Ovary (tissue), 9 donors: ENCODE results near the gene C19orf67. TPM values are rescaled to one million over a fixed set of nuclear protein-coding genes. Genes with fewer than 3 reads are reported as not detected.

ENCODE experiments used
- DNase-seq, 5 donors: peaks; one replicate each; pipeline ENCODE4 v3.0.0-alpha.2; 2019 to 2020
- H3K27ac ChIP-seq, 2 donors: fragments of 200-600 bp; one replicate each; pipeline versions ENCODE4 v1.5.1 to v1.8.0; 2019 to 2022
- H3K27me3 ChIP-seq: fragments of 200-600 bp; one replicate; pipeline ENCODE4 v1.8.0; 2022
- H3K36me3 ChIP-seq: fragments of 200-600 bp; sonication (generic); one replicate; pipeline ENCODE4 v1.5.1; 2019
- H3K4me1 ChIP-seq: one replicate; pipeline ENCODE4 v1.8.1; 2013; ENCODE audit warnings: mild to moderate bottlenecking, moderate library complexity; ENCODE audit not compliant: insufficient read depth
- H3K4me3 ChIP-seq: fragments of 200-600 bp; sonication (generic); one replicate; pipeline ENCODE4 v1.5.1; 2017
- H3K9me3 ChIP-seq, 2 donors: fragments of 200-600 bp in 1 of 2; sonication (generic) in 1 of 2; one replicate each; pipeline versions ENCODE4 v1.5.1 to v1.8.1; 2013 to 2019; ENCODE audit warnings: mild to moderate bottlenecking in 1 of 2, moderate library complexity in 1 of 2
- CTCF ChIP-seq, 3 donors: fragments of 450-650 bp in 2 of 3; fragments of 200-600 bp in 1 of 3; IDR thresholded peaks; one replicate each; pipeline versions ENCODE4 v1.5.1 to v1.8.0; 2016 to 2022; ENCODE audit warnings: antibody characterized with exemption in 3 of 3, mild to moderate bottlenecking in 1 of 3
- EP300 ChIP-seq: sonication (generic); formaldehyde crosslinking; IDR thresholded peaks from one replicate; pipeline ENCODE4 v1.6.1; 2017; ENCODE audit warnings: antibody characterized with exemption
- POLR2A ChIP-seq: fragments of 450-650 bp; IDR thresholded peaks from one replicate; pipeline ENCODE4 v1.6.1; 2017; ENCODE audit warnings: antibody characterized with exemption, mild to moderate bottlenecking, moderate library complexity
- WGBS, 3 donors: extraction: QIAGEN DNeasy Blood & Tissue Kit in 1 of 3; methylation state at CpG; one replicate each; pipeline versions ENCODE4 v1.1.5 to v1.1.7; 2013 to 2017; 5-methylcytosine and 5-hydroxymethylcytosine counted together
- intact Hi-C, 4 donors: fragments of 100-400 bp; cut with DNase I; formaldehyde crosslinking; loops; one replicate each; pipeline versions ENCODE4 v1.11.0 to v1.15.1; 2022 to 2023
- polyA plus RNA-seq, 2 donors: library from polyadenylated mRNA; stranded (reverse); fragments of 200-250 nt in 1 of 2; fragments of 350-450 nt in 1 of 2; fragmentation: Illumina TruSeq in 1 of 2; extraction: RNeasy Lipid Tissue Mini Kit (QIAGEN cat#74804) in 1 of 2; gene quantifications; one replicate each; pipeline ENCODE4 v1.2.3, GENCODE V29; 2013 to 2014
- total RNA-seq, 7 donors: library from RNA; depleted of rRNA in 2 of 7; stranded (reverse); fragments of >200 nt in 2 of 7; fragmentation: NEBNext Ultra II Directional in 3 of 7; extraction: Animal tissue kit (Norgen Biotek cat#: 25700) in 3 of 7; gene quantifications; one replicate each; pipeline versions ENCODE4 v1.1.0 to v1.2.4, GENCODE V29; 2016 to 2023
- donor health status: DM: no; HTN: no; CAD: no; lungs with moderate emphysema.
- donor health status: DM: no; HTN: no; CAD: no.
- donor health status: Bipolar disorder and iron deficiency.
- donor health status: DM: yes; HTN: yes; CAD: no.
- donor health status: DM: no; HTN: no; CAD: no.
- donor health status: DM: yes; HTN: yes; CAD: no.

Gene C19orf67
- total and polyA plus RNA-seq, 9 donors: 0.08 TPM; not detected in 8

DNA sequence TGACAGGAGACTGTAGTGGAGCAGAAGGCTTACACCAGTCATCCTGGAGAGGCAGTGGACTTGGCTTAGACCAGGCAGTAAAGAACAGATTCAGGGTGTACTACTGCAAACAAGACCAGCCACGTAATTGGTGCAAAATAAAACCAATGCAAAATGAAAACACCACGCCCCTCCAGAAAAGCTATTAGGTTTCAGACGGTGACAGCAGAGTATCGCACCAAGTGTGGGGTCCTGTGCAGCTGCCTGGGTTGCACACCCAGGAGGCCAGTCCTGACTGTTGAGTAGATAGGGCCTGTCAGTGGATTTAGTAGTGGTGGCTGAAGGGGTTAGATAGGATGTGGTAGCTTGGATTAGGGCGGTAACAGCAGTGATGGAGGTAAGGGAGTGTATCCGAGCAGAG lies 37.3 kb upstream of the C19orf67 start:
- H3K4me3 ChIP-seq: no peak overlapping the region
- TF ChIP-seq POLR2A: no peak
- no peak for TF ChIP-seq EP300
- TF ChIP-seq CTCF (IDR thresholded peaks at IDR 0.05): no peak
- DNase-seq: no peak
- H3K4me1 ChIP-seq: peaks cover 10% of the 10 kb centered on the region
- intact Hi-C loops: no loop called here
- H3K9me3 ChIP-seq: no peaks in the 10 kb centered on the region
- WGBS, 3 donors: 92 to 95% (median 93%) methylated on average over 6 of the region's 6 CpGs
- no peak overlapping the region for H3K27ac ChIP-seq
- H3K27me3 ChIP-seq: no peaks in the 10 kb centered on the region
- H3K36me3 ChIP-seq: no peaks in the 10 kb centered on the region

GRCh38 chr19:14120497-14120780 lies 34.9 kb upstream of the C19orf67 start:
- 90 to 95% (median 93%) methylated on average over 7 of the region's 7 CpGs for WGBS, 3 donors
- H3K27me3 ChIP-seq: no peaks in the 10 kb centered on the region
- DNase-seq: peak in 1 of 5 donors; percentile 38
- no peaks in the 10 kb centered on the region for H3K36me3 ChIP-seq
- intact Hi-C loops: no loop called here
- no peak overlapping the region for H3K4me3 ChIP-seq
- peak overlapping the region; percentile 48 to 99 for H3K27ac ChIP-seq
- H3K9me3 ChIP-seq: no peaks in the 10 kb centered on the region
- peaks cover 17% of the 10 kb centered on the region for H3K4me1 ChIP-seq
- no peak for TF ChIP-seq CTCF (IDR thresholded peaks at IDR 0.05)
- TF ChIP-seq EP300: no peak
- TF ChIP-seq POLR2A: no peak

DNA sequence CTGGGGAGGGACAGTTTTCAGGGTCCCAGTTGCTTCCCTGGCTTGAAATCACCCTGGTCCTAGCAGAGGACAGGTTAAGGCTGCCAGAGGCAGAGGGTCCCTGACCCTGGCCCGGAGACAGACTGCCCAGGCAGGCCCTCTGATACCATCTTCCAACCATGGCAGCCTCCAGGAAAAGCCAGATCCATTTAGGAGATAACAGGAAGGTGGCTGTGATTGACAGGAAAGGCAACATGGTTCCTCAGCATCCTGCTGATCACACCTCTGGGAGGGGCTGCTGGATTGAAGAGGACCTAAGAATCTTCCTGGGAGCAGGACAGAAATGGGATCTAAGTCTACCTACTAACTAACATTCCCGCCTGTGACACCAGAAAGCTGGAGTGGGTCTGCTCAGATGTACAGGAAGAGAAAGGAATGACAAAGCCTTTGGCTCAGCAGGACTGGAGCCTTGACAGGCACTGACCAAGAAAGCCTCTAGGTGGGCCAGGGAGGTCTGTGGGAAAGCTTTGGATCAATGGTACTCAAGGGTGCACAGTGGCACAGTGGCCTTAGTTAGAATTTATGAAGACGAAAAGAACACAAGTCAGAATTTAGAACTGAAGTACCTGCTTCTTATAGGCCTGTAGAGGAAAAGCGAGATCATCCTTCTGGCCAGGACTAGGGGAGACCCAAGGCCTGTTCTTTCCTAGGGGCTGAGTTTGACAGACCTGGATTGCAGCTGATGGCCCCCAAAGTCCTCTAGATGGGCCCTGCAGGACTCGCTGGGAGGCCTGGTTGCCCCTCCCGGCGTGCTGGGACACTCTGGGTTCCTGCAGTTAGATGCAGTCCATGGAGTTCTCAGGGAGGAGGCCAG lies 34.3 kb upstream of the C19orf67 start:
- no peaks in the 10 kb centered on the region for H3K36me3 ChIP-seq
- TF ChIP-seq CTCF (IDR thresholded peaks at IDR 0.05) (no peak), POLR2A (no peak), EP300 (no peak)
- H3K27me3 ChIP-seq: no peaks in the 10 kb centered on the region
- WGBS, 3 donors: 82 to 88% (median 85%) methylated on average over 7 of the region's 7 CpGs
- no peaks in the 10 kb centered on the region for H3K9me3 ChIP-seq
- DNase-seq: no peak
- no peak overlapping the region for H3K4me3 ChIP-seq
- peaks cover 17% of the 10 kb centered on the region for H3K4me1 ChIP-seq
- peak overlapping the region; percentile 92 to 99 for H3K27ac ChIP-seq
- intact Hi-C loops: loop anchor here in 1 of 4 donors (5.0 kb wide), 1 partner anchor 38 kb away; no protein-coding TSS in a partner anchor

DNA sequence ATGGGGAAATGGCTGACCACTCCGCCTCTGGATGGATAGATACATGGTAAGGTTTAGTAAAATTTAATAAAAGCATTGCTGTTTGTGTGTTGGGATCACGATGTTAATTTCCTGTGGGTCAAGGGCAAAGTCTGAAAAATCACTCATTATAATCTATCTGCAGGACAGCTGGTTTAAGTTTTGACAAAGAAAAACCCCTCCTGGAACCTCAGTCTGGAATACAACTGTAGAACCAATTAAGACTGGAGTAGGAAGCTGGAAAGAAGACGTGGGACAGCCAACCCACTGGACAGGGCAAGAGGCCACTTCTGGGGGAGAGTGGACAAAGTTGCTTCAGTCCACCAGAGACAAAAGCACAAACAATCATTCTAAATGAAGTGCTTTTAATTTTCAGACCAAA lies 33.6 kb upstream of the C19orf67 start:
- Histone ChIP-seq H3K4me1 (peaks cover 22% of the 10 kb centered on the region), H3K27me3 (no peaks in the 10 kb centered on the region), H3K36me3 (no peaks in the 10 kb centered on the region), H3K9me3 (no peaks in the 10 kb centered on the region), H3K4me3 (peak overlapping the region; percentile 64), H3K27ac (peak overlapping the region; percentile 92 to 99)
- TF ChIP-seq POLR2A: no peak
- TF ChIP-seq EP300: no peak
- 24 to 31% (median 31%) methylated on average over 3 of the region's 3 CpGs for WGBS, 3 donors
- DNase-seq: no peak
- intact Hi-C loops: loop anchor here in 1 of 4 donors (5.0 kb wide), 1 partner anchor 37 kb away; no protein-coding TSS in a partner anchor
